KOPT-K1 (cell line): ENCODE data around the gene SETX.
"Not testable (repeated sequence)": the region's sequence is repeated elsewhere in the genome, so short reads cannot be mapped to it uniquely, and the experiment has no call there.

ENCODE experiments used
- H3K27ac ChIP-seq: fragments of 200-600 bp; sonication (generic); 2 replicates; pipeline ENCODE4 v1.5.1; 2016; ENCODE audit warnings: antibody characterized with exemption, mild to moderate bottlenecking, low read depth, low read length; ENCODE audit not compliant: poor library complexity, severe bottlenecking
- H3K36me3 ChIP-seq: fragments of 200-600 bp; sonication (generic); 2 replicates; pipeline ENCODE4 v1.5.1; 2017; ENCODE audit warnings: antibody characterized with exemption, mild to moderate bottlenecking, low read length, moderate library complexity; ENCODE audit not compliant: insufficient read depth
- H3K9me3 ChIP-seq: fragments of 200-600 bp; sonication (generic); 2 replicates; pipeline ENCODE4 v1.5.1; 2017; ENCODE audit warnings: antibody characterized with exemption, low read length, mild to moderate bottlenecking; ENCODE audit not compliant: insufficient read depth, poor library complexity, severe bottlenecking

The SETX gene, protein sequence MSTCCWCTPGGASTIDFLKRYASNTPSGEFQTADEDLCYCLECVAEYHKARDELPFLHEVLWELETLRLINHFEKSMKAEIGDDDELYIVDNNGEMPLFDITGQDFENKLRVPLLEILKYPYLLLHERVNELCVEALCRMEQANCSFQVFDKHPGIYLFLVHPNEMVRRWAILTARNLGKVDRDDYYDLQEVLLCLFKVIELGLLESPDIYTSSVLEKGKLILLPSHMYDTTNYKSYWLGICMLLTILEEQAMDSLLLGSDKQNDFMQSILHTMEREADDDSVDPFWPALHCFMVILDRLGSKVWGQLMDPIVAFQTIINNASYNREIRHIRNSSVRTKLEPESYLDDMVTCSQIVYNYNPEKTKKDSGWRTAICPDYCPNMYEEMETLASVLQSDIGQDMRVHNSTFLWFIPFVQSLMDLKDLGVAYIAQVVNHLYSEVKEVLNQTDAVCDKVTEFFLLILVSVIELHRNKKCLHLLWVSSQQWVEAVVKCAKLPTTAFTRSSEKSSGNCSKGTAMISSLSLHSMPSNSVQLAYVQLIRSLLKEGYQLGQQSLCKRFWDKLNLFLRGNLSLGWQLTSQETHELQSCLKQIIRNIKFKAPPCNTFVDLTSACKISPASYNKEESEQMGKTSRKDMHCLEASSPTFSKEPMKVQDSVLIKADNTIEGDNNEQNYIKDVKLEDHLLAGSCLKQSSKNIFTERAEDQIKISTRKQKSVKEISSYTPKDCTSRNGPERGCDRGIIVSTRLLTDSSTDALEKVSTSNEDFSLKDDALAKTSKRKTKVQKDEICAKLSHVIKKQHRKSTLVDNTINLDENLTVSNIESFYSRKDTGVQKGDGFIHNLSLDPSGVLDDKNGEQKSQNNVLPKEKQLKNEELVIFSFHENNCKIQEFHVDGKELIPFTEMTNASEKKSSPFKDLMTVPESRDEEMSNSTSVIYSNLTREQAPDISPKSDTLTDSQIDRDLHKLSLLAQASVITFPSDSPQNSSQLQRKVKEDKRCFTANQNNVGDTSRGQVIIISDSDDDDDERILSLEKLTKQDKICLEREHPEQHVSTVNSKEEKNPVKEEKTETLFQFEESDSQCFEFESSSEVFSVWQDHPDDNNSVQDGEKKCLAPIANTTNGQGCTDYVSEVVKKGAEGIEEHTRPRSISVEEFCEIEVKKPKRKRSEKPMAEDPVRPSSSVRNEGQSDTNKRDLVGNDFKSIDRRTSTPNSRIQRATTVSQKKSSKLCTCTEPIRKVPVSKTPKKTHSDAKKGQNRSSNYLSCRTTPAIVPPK (N-terminal part only)

GRCh38 chr9:132354637-132355355, at the start of gene SETX:
SETX (minus strand) TSS chr9:132354986; CDS start chr9:132349428, 5,558 bp downstream.
- Histone ChIP-seq H3K36me3 (peaks cover 26% of the 10 kb centered on the region), H3K9me3 (no peaks in the 10 kb centered on the region), H3K27ac (peak within 1 kb of the TSS; percentile 96)

GRCh38 chr9:132404228-132404881, 49.6 kb upstream of the SETX start:
- H3K27ac ChIP-seq = peak overlapping the region; percentile 95
- no peaks in the 10 kb centered on the region for H3K9me3 ChIP-seq

GRCh38 chr9:132401824-132402223, 47.0 kb upstream of the SETX start:
- Histone ChIP-seq H3K27ac (peak overlapping the region; percentile 95), H3K36me3 (peaks cover 69% of the 10 kb centered on the region), H3K9me3 (no peaks in the 10 kb centered on the region)

More at GRCh38 chr9:132404228-132404881, 49.6 kb upstream of the SETX start:
- peaks cover 44% of the 10 kb centered on the region for H3K36me3 ChIP-seq

- no peaks in the 10 kb centered on the region for H3K9me3 ChIP-seq
- peaks cover 96% of the 10 kb centered on the region for H3K36me3 ChIP-seq
- no peak overlapping the region for H3K27ac ChIP-seq
These were observed 40.8 kb upstream of the SETX start for GRCh38 chr9:132395560-132395959.

DNA sequence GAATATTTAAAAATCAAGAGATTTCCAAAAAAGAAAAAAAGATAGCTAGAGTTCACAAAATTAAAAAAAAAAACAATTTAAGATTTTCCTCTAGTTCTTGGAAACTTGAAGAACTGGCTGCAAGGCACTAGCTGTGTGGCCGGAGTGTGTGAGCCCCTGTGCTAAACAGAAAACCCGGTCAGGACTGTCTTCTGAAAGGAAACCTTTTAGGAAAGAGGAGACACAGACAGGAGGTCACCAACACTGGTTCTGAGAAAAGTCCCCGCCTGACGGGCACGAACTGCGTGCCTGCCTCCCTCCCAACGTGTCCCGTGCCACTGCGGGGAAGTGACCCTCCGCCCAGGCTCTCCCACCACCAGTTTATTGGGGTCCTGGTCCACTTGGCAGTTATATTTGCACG, 36.7 kb upstream of the SETX start:
- H3K36me3 ChIP-seq = peaks cover 97% of the 10 kb centered on the region
- H3K9me3 ChIP-seq = no peaks in the 10 kb centered on the region
- H3K27ac ChIP-seq = no peak overlapping the region

GRCh38 chr9:132390966-132391365, 36.2 kb upstream of the SETX start:
- Histone ChIP-seq H3K27ac (no peak overlapping the region), H3K9me3 (no peaks in the 10 kb centered on the region), H3K36me3 (peaks cover 97% of the 10 kb centered on the region)

- H3K36me3 ChIP-seq = peaks cover 97% of the 10 kb centered on the region
- no peak overlapping the region for H3K27ac ChIP-seq
- H3K9me3 ChIP-seq = no peaks in the 10 kb centered on the region
These were observed 32.3 kb upstream of the SETX start for GRCh38 chr9:132387133-132387532.

DNA sequence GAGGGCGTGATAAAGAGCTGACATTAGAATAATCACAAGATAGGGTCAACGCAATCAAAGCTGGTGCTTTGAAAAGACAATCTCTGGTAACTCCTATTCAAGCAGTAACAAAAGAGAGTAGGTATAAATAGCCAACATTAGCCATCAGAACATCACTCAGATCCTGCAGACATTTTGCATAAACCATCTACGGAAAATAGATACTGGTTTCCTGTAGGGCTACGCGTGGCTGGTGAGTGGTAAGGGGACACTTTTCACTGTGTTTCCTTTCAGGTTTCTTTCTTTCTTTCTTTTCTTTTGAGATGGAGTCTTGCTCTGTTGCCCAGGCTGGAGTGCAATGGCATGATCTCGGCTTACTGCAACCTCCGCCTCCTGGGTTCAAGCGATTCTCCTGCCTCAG, 29.6 kb upstream of the SETX start:
- Histone ChIP-seq H3K27ac (peak overlapping the region; percentile 21), H3K36me3 (peaks cover 97% of the 10 kb centered on the region), H3K9me3 (no peaks in the 10 kb centered on the region)

GRCh38 chr9:132383462-132383883, 28.7 kb upstream of the SETX start:
- peaks cover 3% of the 10 kb centered on the region for H3K9me3 ChIP-seq
- H3K27ac ChIP-seq = peak overlapping the region; percentile 21
- H3K36me3 ChIP-seq = peaks cover 97% of the 10 kb centered on the region

DNA sequence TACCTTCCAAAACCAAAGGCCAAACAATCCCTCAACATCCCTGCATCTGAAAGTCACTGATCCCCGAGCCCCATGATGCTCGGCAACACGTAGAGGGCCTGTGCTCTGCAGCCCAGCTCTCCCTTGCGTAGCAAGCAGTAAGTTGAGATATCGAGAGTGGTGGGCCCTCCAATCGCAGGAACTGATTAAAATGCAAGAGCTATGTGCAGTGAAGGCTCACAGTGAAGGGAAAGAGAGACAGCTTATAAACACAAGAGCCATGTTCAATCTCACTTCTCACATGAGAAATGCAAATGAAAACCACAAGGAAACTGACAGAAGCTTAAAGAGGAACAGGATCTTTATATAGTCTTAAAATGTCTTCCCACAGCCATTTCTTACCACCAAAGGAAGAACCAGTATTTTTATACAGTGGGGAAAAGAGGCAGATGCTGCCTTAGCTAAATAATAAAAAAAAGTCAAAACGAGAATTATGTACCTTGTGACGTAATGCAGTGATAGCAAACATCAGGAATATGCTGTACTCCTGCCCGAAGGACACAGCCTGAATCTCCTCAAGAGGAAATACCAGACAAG, 27.3 kb upstream of the SETX start:
- Histone ChIP-seq H3K36me3 (peaks cover 97% of the 10 kb centered on the region), H3K9me3 (peaks cover 7% of the 10 kb centered on the region), H3K27ac (peak overlapping the region; percentile 50)

DNA sequence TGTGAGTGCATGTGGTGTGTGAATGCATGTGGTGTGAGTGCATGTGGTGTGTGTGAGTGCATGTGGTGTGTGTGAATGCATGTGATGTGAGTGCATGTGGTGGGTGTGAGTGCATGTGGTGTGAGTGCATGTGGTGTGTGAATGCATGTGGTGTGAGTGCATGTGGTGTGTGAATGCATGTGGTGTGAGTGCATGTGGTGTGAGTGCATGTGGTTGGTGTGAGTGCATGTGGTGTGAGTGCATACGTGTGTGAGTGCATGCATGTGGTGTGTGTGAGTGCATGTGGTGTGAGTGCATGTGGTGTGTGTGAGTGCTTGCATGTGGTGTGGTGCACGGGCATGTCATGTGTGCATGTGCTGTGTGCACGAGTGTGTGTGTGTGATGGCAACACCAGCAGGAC, 23.6 kb upstream of the SETX start:
- H3K36me3 ChIP-seq = peaks cover 89% of the 10 kb centered on the region
- H3K9me3 ChIP-seq, H3K27ac ChIP-seq: not testable (repeated sequence)

GRCh38 chr9:132377769-132378168, 23.0 kb upstream of the SETX start:
- not testable (repeated sequence) for H3K9me3 ChIP-seq, H3K27ac ChIP-seq
- H3K36me3 ChIP-seq = peaks cover 83% of the 10 kb centered on the region

GRCh38 chr9:132372177-132373095, 17.6 kb upstream of the SETX start:
- Histone ChIP-seq H3K9me3 (no peaks in the 10 kb centered on the region), H3K27ac (no peak overlapping the region), H3K36me3 (peaks cover 32% of the 10 kb centered on the region)
